ENCODE measurements around the gene ZNF414. TPM values are rescaled to one million over a fixed set of nuclear protein-coding genes. Genes with fewer than 3 reads are reported as not detected.

Gene ZNF414
- total RNA-seq, 4 donors from 2014 or later, result 10.4 to 43.7 (median 18.0) TPM

GRCh38 chr19:8461376-8461775, 52.6 kb downstream of the ZNF414 start:
- H3K36me3 ChIP-seq, result peaks cover 32% of the 10 kb centered on the region
- TF ChIP-seq CTCF (IDR thresholded peaks at IDR 0.05), result no peak
- no peak for TF ChIP-seq POLR2A (IDR thresholded peaks at IDR 0.05)
- no peak for TF ChIP-seq POLR2AphosphoS5 (IDR thresholded peaks at IDR 0.05)
- no peak for TF ChIP-seq EP300 (IDR thresholded peaks at IDR 0.05)
- H3K4me3 ChIP-seq, result no peak overlapping the region
- DNase-seq (ENCODE audit: low spot score in 2 of 2), result no peak
- 79% methylated on average over 4 of the region's 4 CpGs for WGBS
- H3K27ac ChIP-seq, result no peak overlapping the region
- no peaks in the 10 kb centered on the region for H3K9me3 ChIP-seq
- no peaks in the 10 kb centered on the region for H3K27me3 ChIP-seq
- H3K4me1 ChIP-seq, result peaks cover 49% of the 10 kb centered on the region

- TF ChIP-seq EP300 (IDR thresholded peaks at IDR 0.05) (no peak), POLR2AphosphoS5 (IDR thresholded peaks at IDR 0.05) (no peak), POLR2A (IDR thresholded peaks at IDR 0.05) (no peak), CTCF (IDR thresholded peaks at IDR 0.05) (no peak)
- 78% methylated on average over 7 of the region's 7 CpGs for WGBS
Observed at GRCh38 chr19:8460516-8461298, 53.3 kb downstream of the ZNF414 start.

More at GRCh38 chr19:8460516-8461298, 53.3 kb downstream of the ZNF414 start:
- H3K9me3 ChIP-seq, result no peaks in the 10 kb centered on the region
- H3K4me1 ChIP-seq, result peaks cover 49% of the 10 kb centered on the region
- H3K4me3 ChIP-seq, result no peak overlapping the region
- H3K27ac ChIP-seq, result no peak overlapping the region
- H3K36me3 ChIP-seq, result peaks cover 29% of the 10 kb centered on the region
- no peaks in the 10 kb centered on the region for H3K27me3 ChIP-seq
- no peak for DNase-seq (ENCODE audit: low spot score in 2 of 2)

Other genes starting within 250 kb of the ZNF414 start
- gene CD320, start 205.8 kb downstream of the ZNF414 start, total RNA-seq, result 10 to 100 TPM; 11.8 to 41.0 (median 22.3) TPM
- 10 to 100 TPM; 23.3 to 38.7 (median 25.2) TPM for gene NDUFA7, start 192.8 kb downstream of the ZNF414 start, total RNA-seq
- 1,000 to 10,000 TPM in 1 of 4 donors, 100 to 1,000 TPM in 3; 464 to 1,363 (median 834) TPM for gene RPS28, start 192.7 kb downstream of the ZNF414 start, total RNA-seq
- 1 to 10 TPM in 3 of 4 donors, under 1 TPM in 1; 0.83 to 7.9 (median 4.3) TPM for gene KANK3, start 170.9 kb downstream of the ZNF414 start, total RNA-seq
- gene ANGPTL4, start 150.0 kb downstream of the ZNF414 start, total RNA-seq, result 10 to 100 TPM; 15.3 to 56.4 (median 19.1) TPM
- 100 to 1,000 TPM in 1 of 4 donors, 10 to 100 TPM in 3; 44.8 to 104 (median 57.8) TPM for gene RAB11B, start 123.8 kb downstream of the ZNF414 start, total RNA-seq
- 10 to 100 TPM; 47.4 to 99.0 (median 90.8) TPM for gene MARCHF2, start 100.9 kb downstream of the ZNF414 start, total RNA-seq
- gene HNRNPM, start 69.2 kb downstream of the ZNF414 start, total RNA-seq, result 100 to 1,000 TPM in 3 of 4 donors, 10 to 100 TPM in 1; 85.5 to 128 (median 121) TPM
- 1 to 10 TPM in 1 of 4 donors, under 1 TPM in 2, not detected in 1; 0.25 to 2.3 (median 0.34) TPM for gene PRAM1, start 11.5 kb downstream of the ZNF414 start, total RNA-seq
- gene MYO1F, start 63.3 kb upstream of the ZNF414 start, total RNA-seq, result 10 to 100 TPM in 1 of 4 donors, 1 to 10 TPM in 3; 3.2 to 14.6 (median 3.3) TPM
- 10 to 100 TPM in 1 of 4 donors, 1 to 10 TPM in 3; 1.8 to 39.6 (median 6.2) TPM for gene ADAMTS10, start 96.5 kb upstream of the ZNF414 start, total RNA-seq
- gene NFILZ, start 116.5 kb upstream of the ZNF414 start, total RNA-seq, result not detected
- gene ACTL9, start 184.6 kb upstream of the ZNF414 start, total RNA-seq, result not detected
- 1 to 10 TPM in 1 of 4 donors, not detected in 3; 2.7 TPM for gene OR2Z1, start 207.5 kb upstream of the ZNF414 start, total RNA-seq

Data from suprapubic skin (tissue), 4 donors.